GM12878 (cell line): Measurements from ENCODE around the gene SMARCC2. TPM values are rescaled to one million over a fixed set of nuclear protein-coding genes. Genes with fewer than 3 reads are reported as not detected.

Source experiments
- BCL11A ChIP-seq: IDR thresholded peaks from 2 replicates; pipeline ENCODE4 v1.6.1; 2011; ENCODE audit warnings: low read depth, low read length
- BHLHE40 ChIP-seq, 2 experiments: fragments of 450-650 bp in 1 of 2; IDR thresholded peaks; 2 replicates each; pipeline ENCODE4 v1.6.1; 2011 to 2017; ENCODE audit warnings: low read depth in 2 of 2, borderline replicate concordance in 1 of 2, improper control_type of control experiment in 1 of 2, low read length in 1 of 2, mild to moderate bottlenecking in 1 of 2
- DPF2 ChIP-seq: fragments of 450-650 bp; IDR thresholded peaks from 2 replicates; pipeline ENCODE4 v1.6.1; 2017; ENCODE audit warnings: mild to moderate bottlenecking
- IKZF1 ChIP-seq: fragments of 450-650 bp; conservative IDR thresholded peaks from 2 replicates; pipeline ENCODE4 v1.6.1; 2017; ENCODE audit warnings: antibody characterized with exemption, mild to moderate bottlenecking
- MTA2 ChIP-seq: fragments of 450-650 bp; IDR thresholded peaks from 2 replicates; pipeline ENCODE4 v1.6.1; 2016; ENCODE audit warnings: low read depth, mild to moderate bottlenecking, moderate library complexity
- MTA3 ChIP-seq: IDR thresholded peaks from 2 replicates; pipeline ENCODE4 v1.6.1; 2012; ENCODE audit warnings: low read length, inconsistent platforms, borderline replicate concordance
- NFYA ChIP-seq: IDR thresholded peaks from 2 replicates; pipeline ENCODE4 v1.6.1; 2011; ENCODE audit warnings: low read depth, mild to moderate bottlenecking, low read length, improper control_type of control experiment, borderline replicate concordance
- NR2C1 ChIP-seq: fragments of 450-650 bp; IDR thresholded peaks from 2 replicates; pipeline ENCODE4 v1.6.1; 2017; ENCODE audit warnings: antibody characterized with exemption, mild to moderate bottlenecking, moderate library complexity
- PML ChIP-seq: IDR thresholded peaks from 2 replicates; pipeline ENCODE4 v1.6.1; 2012; ENCODE audit warnings: low read length, inconsistent platforms
- POLR2AphosphoS5 ChIP-seq: IDR thresholded peaks from 2 replicates; pipeline ENCODE4 v1.6.1; 2011; ENCODE audit warnings: mild to moderate bottlenecking, low read length, inconsistent platforms
- RUNX3 ChIP-seq: IDR thresholded peaks from 2 replicates; pipeline ENCODE4 v1.6.1; 2012; ENCODE audit warnings: low read length, inconsistent platforms
- SIN3A ChIP-seq: IDR thresholded peaks from 2 replicates; pipeline ENCODE4 v1.6.1; 2012; ENCODE audit warnings: low read depth, low read length, improper control_type of control experiment
- SRF ChIP-seq, 2 experiments: IDR thresholded peaks; 2 replicates each; pipeline ENCODE4 v1.6.1; 2011; ENCODE audit warnings: low read depth in 2 of 2, low read length in 2 of 2, mild to moderate bottlenecking in 1 of 2, moderate library complexity in 1 of 2
- STAT1 ChIP-seq: fragments of 450-650 bp; conservative IDR thresholded peaks from 2 replicates; pipeline ENCODE4 v1.6.1; 2014; ENCODE audit warnings: antibody characterized with exemption, mild to moderate bottlenecking
- TAF1 ChIP-seq: IDR thresholded peaks from 2 replicates; pipeline ENCODE4 v1.6.1; 2011; ENCODE audit warnings: mild to moderate bottlenecking, low read depth, low read length, borderline replicate concordance
- YBX1 ChIP-seq: fragments of 450-650 bp; IDR thresholded peaks from 2 replicates; pipeline ENCODE4 v1.6.1; 2016; ENCODE audit warnings: antibody characterized with exemption
- YY1 ChIP-seq: IDR thresholded peaks from 2 replicates; pipeline ENCODE4 v1.6.1; 2011; ENCODE audit warnings: low read depth, mild to moderate bottlenecking, low read length
- ZNF207 ChIP-seq: fragments of 450-650 bp; IDR thresholded peaks from 2 replicates; pipeline ENCODE4 v1.6.1; 2014; ENCODE audit warnings: antibody characterized with exemption, mild to moderate bottlenecking, borderline replicate concordance
- ZNF384 ChIP-seq: IDR thresholded peaks from 2 replicates; pipeline ENCODE4 v1.6.1; 2012; ENCODE audit warnings: low read depth, mild to moderate bottlenecking, low read length, improper control_type of control experiment, borderline replicate concordance
- ZSCAN29 ChIP-seq: fragments of 450-650 bp; IDR thresholded peaks from 2 replicates; pipeline ENCODE4 v1.6.1; 2017; ENCODE audit warnings: mild to moderate bottlenecking, moderate library complexity
- polyA plus RNA-seq, 11 experiments: library from polyadenylated mRNA; depleted of rRNA in 4 of 11; unstranded in 6 of 11; stranded (reverse) in 5 of 11; fragments of >200 nt; fragmentation: Nextera tagmentation in 4 of 11; fragmentation: Illumina TruSeq in 1 of 11; extraction: Ambion mirVana in 4 of 11; extraction: Trizol in 1 of 11; gene quantifications; 1 replicate in 1 of 11; 2 replicates in 10 of 11; pipeline versions ENCODE4 v1.2.1 to v1.2.3, GENCODE V29; 2011 to 2016; ENCODE audit warnings: inconsistent platforms in 2 of 11, missing spikeins in 2 of 11, low read depth in 1 of 11
- total RNA-seq, 4 experiments: library from RNA; depleted of rRNA in 3 of 4; stranded (reverse); fragments of >200 nt in 3 of 4; fragmentation: Illumina TruSeq in 1 of 4; extraction: Trizol in 1 of 4; gene quantifications; 2 replicates each; pipeline versions ENCODE4 v1.2.1 to v1.2.3, GENCODE V29; 2013 to 2021
- TF ChIP-seq, protein P1 (sequence below): fragments of 450-650 bp; IDR thresholded peaks from 2 replicates; pipeline ENCODE4 v1.6.1; 2018; ENCODE audit warnings: mild to moderate bottlenecking, low read depth, moderate library complexity; ENCODE audit not compliant: partially characterized antibody
- TF ChIP-seq, protein P2 (sequence below), 3 experiments: IDR thresholded peaks in 2 of 3; conservative IDR thresholded peaks in 1 of 3; 2 replicates each; pipeline ENCODE4 v1.5.1; 2011; ENCODE audit warnings: low read depth in 3 of 3, low read length in 3 of 3, mild to moderate bottlenecking in 3 of 3, control low read depth in 2 of 3, moderate library complexity in 2 of 3, inconsistent platforms in 1 of 3, mixed read lengths in 1 of 3; ENCODE audit not compliant: control insufficient read depth in 2 of 3, insufficient read depth in 1 of 3; ENCODE audit errors: extremely low read depth in 1 of 3

SMARCC2 gene
- total and polyA plus RNA-seq, 10 of the 15 experiments (the other 5 are each of a cell fraction or from before 2014, with no cell fraction given), result 13.6 to 71.2 (median 42.3) TPM

DNA sequence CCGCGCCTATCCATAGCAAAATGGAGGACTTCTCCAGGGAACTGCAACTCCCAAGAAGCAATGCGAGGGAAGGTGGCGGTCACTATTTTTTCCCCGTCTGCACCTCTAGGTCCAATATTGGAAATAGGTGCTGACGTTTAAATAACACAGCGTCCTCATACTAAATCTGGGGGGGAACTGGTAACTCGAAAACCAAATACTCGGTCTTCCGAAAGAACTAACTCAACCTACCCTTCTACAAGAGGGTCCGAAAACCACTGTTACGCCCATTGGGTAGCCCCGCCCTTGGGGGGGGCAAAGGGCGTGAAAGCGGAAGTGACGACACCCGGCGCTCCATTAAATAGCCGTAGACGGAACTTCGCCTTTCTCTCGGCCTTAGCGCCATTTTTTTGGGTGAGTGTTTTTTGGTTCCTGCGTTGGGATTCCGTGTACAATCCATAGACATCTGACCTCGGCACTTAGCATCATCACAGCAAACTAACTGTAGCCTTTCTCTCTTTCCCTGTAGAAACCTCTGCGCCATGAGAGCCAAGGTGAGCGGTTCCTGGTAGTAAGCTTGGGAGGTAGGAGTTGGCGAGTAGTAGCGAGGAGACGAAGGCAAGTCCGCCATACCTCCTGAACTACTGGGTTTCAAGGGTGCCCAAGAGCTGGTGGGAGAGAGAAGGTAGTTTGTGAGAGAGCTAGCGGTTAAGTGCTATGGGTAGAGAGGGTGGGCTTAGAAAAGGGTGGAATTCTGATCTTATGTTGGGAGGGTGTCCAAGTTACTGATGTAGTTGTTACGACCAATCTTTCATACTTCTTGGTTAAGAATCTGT lies 72.8 kb downstream of the SMARCC2 start, which contains the start of gene RPL41 (continued):
- 0 out of 2 replicates have a peak, but pooled peaks have one; percentile 32 for TF ChIP-seq BCL11A
- peak; percentile 92 for TF ChIP-seq STAT1
- TF ChIP-seq NR2C1, result peak; percentile 94
- TF ChIP-seq ZNF207, result peak; percentile 82; the same call in 1 of the 2 replicates
- peak; percentile 100 for TF ChIP-seq POLR2AphosphoS5
- TF ChIP-seq RUNX3, result peak; percentile 60
- TF ChIP-seq ZSCAN29, result 0 out of 2 replicates have a peak, but pooled peaks have one; percentile 5
- peak; percentile 96 for TF ChIP-seq YY1
- TF ChIP-seq IKZF1, result peak; percentile 78
- peak in 1 of 2 experiments; percentile 36; a peak in 2 of 4 replicates for TF ChIP-seq BHLHE40 (IDR thresholded peaks at IDR 0.05; ENCODE audit: borderline replicate concordance in 1 of 2, low read depth in 2 of 2, low read length in 1 of 2)
- peak; percentile 83; the same call in 1 of the 2 replicates for TF ChIP-seq MTA3
- TF ChIP-seq, protein P1, sequence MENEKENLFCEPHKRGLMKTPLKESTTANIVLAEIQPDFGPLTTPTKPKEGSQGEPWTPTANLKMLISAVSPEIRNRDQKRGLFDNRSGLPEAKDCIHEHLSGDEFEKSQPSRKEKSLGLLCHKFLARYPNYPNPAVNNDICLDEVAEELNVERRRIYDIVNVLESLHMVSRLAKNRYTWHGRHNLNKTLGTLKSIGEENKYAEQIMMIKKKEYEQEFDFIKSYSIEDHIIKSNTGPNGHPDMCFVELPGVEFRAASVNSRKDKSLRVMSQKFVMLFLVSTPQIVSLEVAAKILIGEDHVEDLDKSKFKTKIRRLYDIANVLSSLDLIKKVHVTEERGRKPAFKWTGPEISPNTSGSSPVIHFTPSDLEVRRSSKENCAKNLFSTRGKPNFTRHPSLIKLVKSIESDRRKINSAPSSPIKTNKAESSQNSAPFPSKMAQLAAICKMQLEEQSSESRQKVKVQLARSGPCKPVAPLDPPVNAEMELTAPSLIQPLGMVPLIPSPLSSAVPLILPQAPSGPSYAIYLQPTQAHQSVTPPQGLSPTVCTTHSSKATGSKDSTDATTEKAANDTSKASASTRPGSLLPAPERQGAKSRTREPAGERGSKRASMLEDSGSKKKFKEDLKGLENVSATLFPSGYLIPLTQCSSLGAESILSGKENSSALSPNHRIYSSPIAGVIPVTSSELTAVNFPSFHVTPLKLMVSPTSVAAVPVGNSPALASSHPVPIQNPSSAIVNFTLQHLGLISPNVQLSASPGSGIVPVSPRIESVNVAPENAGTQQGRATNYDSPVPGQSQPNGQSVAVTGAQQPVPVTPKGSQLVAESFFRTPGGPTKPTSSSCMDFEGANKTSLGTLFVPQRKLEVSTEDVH, result peak; percentile 82
- peak; percentile 100 for TF ChIP-seq PML
- peak; percentile 29; the same call in 1 of the 2 replicates for TF ChIP-seq DPF2
- TF ChIP-seq, protein P2, sequence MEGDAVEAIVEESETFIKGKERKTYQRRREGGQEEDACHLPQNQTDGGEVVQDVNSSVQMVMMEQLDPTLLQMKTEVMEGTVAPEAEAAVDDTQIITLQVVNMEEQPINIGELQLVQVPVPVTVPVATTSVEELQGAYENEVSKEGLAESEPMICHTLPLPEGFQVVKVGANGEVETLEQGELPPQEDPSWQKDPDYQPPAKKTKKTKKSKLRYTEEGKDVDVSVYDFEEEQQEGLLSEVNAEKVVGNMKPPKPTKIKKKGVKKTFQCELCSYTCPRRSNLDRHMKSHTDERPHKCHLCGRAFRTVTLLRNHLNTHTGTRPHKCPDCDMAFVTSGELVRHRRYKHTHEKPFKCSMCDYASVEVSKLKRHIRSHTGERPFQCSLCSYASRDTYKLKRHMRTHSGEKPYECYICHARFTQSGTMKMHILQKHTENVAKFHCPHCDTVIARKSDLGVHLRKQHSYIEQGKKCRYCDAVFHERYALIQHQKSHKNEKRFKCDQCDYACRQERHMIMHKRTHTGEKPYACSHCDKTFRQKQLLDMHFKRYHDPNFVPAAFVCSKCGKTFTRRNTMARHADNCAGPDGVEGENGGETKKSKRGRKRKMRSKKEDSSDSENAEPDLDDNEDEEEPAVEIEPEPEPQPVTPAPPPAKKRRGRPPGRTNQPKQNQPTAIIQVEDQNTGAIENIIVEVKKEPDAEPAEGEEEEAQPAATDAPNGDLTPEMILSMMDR (IDR thresholded peaks at IDR 0.05 in 2 of 3, conservative IDR thresholded peaks at IDR 0.05 in 1 of 3; ENCODE audit: control insufficient read depth in 2 of 3, extremely low read depth in 1 of 3, insufficient read depth in 1 of 3, low read depth in 3 of 3, low read length in 3 of 3), result peak in 1 of 3 experiments; percentile 11; a peak in 1 of 6 replicates
- TF ChIP-seq TAF1, result peak; percentile 98
- TF ChIP-seq NFYA, result no peak
- peak; percentile 81 for TF ChIP-seq MTA2
- TF ChIP-seq SIN3A, result peak; percentile 53; the same call in 1 of the 2 replicates
- no peak for TF ChIP-seq ZNF384
- TF ChIP-seq SRF (IDR thresholded peaks at IDR 0.05; ENCODE audit: low read depth in 2 of 2, low read length in 2 of 2), result peak in 1 of 2 experiments; percentile 41; a peak in 1 of 4 replicates
- no peak for TF ChIP-seq YBX1
